Panc1 (cell line): ENCODE measurements around the gene PTGDS.

Source experiments
- CTCF ChIP-seq: fragments of 450-650 bp; IDR thresholded peaks from 2 replicates; pipeline ENCODE4 v1.5.1; 2017; ENCODE audit warnings: mild to moderate bottlenecking
- POLR2AphosphoS5 ChIP-seq: IDR thresholded peaks from 2 replicates; pipeline ENCODE4 v1.6.1; 2012; ENCODE audit warnings: mild to moderate bottlenecking, low read depth, low read length, moderate library complexity
- SIN3A ChIP-seq: IDR thresholded peaks from 2 replicates; pipeline ENCODE4 v1.6.1; 2012; ENCODE audit warnings: low read depth, mild to moderate bottlenecking, low read length, moderate library complexity, borderline replicate concordance; ENCODE audit not compliant: insufficient read depth

GRCh38 chr9:137009217-137009616 lies 31.9 kb downstream of the PTGDS start:
- no peak for TF ChIP-seq CTCF
- no peak for TF ChIP-seq POLR2AphosphoS5
- no peak for TF ChIP-seq SIN3A
